NCI-H69 (cell line): ENCODE measurements around the gene RNF175.

Experiments used
- DNase-seq: peaks from one replicate; lab custom pipeline; 2025; lab: John Stamatoyannopoulos, UW

Gene RNF175

DNA sequence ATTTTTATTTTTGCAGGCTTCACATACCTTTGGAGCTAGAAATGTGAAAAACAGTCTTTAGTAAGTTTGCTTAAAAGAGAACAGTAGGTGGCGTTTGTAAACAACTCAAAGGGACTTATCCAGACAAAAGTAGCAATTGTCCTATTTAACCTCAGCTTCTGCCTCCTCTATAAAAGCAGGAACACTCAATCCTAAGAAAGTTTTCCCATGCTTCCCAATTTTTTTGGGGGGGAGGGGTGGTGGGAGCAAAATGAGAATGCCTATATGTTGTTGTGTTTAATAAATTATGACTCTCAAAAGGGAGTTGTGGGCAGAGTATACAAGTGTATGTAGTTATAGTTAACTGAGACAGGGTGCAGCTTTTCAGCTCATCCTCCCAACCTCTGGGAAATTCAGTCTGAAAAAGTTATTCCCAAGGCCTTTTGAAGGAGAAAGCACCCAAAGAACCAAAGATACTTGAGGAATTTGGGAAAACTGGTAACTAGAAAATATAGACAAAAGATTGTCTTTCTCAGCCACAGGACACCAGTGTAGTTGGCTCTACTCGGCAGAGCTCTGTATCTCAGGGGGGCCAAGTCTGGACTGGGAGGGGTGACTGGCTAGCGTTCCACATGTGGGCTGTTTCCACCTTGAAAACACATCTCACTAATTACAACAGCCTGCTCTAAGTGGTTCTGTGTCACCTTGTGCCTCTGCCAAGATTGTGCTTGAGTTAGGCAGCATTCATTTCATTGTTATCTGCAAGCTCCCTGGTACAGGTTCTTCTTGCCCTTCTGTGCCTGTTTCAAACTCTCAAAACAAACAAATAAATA is 26.3 kb upstream of the RNF175 start:
- peak; percentile 3 for DNase-seq

DNA sequence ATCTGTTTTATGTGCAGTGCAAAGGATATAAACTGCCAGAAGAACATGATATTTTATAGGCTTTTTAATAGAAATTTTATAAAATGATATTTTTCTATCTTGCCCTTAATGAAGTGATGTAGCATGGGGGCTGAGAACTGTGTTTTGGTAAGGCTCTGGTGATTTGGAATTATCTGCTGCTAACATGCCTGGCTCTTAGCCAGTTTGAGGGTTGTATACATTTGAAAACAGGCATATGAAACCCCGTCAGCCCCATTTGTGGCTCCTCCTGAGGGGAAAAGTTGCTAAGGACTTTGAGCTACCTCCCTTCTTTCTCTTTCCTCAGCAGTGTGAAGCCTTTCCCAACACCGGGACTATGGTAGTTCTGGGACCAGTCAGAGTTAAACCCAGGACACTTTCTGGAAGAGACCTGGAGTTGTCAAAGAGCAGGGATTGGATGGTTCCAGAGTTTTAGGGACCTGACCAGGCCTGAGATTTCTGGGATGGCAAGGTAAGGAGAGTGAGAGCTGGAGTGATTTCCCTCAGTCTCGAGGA is 24.4 kb upstream of the RNF175 start:
- no peak for DNase-seq

DNA sequence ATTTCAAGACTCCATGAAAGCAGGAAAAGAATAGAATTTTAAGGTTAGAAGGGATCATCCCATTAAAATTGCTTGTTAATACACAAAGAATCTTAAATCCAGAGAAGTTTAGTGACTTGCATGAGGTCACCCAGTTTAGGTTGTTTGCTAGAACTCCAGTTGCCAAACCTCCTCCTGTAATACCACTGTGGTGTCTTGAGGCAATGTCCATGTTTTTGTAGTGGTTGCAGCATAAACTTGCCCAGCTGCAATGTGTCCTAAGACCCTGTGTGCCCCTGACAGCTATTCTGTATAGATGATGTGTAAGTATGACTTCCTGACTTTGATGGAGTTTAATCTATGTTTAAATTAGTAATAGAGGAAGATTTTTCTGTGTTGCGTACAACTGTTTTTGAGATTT is 22.8 kb upstream of the RNF175 start:
- no peak for DNase-seq

DNA sequence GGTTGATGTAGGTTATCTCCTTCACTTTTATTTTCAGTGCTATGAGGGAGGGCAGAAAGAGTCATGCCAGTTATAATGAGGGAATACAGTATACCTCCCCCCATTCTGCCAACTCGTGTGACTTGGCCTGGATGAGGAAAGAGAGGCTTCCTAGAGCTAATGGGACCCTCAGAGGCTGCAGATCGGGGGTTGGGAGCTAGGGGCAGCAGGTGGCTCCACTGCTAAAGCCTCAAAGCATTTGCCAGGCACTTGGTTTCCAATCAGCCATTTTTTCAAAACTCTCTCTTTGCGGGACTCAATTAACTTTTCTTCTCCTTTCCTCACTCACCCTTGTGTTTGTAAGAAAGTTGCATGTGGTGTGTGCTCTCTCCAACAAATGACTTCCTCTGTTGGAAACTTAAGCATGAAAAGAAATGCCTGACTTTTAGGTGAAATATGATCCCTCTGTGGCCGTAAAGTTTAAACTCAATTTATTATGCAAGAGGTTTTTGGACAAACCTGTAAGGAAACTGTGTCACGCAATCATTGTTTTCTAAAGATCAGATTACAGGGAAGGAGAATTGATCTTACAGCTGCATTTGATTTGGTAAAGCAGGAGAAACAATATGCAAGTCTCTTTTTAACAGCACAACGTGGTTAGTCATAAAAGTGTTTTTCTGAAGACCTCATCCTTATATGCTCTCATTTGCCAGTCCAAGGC is 22.0 kb upstream of the RNF175 start:
- DNase-seq, result no peak

DNA sequence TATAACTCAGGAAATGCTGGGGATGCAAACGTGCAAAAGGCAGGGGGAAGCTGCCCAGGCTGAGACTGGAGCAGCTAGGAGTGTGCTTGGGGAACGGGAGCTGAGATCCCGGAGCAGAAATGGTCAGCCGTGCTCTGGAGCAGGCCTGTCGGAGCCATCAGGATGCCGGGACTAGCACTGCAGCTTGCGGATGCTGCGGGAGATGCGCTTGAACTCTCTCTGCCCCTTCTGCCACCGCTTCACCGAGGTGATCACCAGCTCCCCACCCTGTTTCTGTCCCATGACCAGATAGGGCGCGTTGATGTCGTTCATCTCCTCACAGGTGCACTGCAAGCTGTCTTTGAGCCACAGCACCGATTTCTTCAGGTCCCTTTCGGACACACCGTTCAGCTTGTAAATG is 21.5 kb upstream of the RNF175 start:
- no peak for DNase-seq

DNA sequence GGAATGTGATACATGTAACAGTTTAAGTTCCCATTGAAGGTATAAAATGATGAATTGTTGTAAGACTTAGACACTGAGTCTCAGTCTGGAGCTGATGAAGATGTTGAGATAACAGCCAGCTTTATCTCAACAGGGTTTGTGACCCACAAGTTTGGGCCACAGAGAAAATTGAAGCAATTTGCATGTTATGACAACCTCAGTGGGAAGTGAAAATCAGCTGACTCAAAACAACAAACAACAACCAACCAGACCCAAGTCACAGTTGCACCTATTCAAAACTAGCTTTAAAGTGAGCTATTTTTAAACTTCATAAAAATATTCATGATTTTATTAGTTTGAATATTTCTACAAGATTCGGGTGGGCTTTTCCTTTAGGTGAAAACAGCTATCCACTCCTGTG is 21.1 kb upstream of the RNF175 start:
- DNase-seq, result no peak

DNA sequence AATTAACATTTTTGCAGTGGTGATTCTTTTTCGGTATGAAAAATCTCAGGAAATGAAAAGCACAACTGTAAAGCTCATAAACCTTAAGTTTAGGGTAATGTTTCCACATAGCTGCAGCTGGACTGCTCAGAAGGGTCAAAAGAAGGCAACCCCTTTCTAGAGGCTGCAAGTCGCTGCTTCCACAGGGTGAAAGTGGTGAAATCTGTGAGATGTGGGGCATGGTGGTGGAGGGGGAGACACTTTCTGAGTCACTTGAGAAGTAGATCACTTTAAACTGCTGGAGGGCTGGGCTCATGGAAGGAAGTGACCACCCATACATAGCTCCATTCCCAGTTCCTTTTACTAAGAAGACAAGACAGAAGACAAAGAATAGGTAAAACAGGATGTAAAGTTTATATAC is 20.4 kb upstream of the RNF175 start:
- no peak for DNase-seq

DNA sequence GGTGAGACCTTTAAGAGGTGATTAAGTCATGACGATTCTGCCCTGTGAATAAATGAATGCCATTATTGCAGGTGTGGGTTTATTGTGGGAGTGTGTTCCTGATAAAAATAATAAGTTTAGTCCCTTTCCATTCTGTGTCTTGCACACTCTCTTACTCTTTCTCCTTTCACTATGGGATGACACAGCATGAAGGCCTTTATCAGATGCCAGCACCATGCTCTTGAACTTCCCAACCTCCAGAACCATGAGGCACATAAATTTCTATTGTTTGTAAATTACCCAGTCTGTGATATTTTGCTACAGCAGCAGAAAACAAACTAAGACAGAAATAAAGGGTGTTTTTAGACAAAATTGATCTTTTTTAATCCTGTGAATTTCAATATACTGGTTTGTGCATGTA is 18.6 kb upstream of the RNF175 start:
- DNase-seq, result no peak

DNA sequence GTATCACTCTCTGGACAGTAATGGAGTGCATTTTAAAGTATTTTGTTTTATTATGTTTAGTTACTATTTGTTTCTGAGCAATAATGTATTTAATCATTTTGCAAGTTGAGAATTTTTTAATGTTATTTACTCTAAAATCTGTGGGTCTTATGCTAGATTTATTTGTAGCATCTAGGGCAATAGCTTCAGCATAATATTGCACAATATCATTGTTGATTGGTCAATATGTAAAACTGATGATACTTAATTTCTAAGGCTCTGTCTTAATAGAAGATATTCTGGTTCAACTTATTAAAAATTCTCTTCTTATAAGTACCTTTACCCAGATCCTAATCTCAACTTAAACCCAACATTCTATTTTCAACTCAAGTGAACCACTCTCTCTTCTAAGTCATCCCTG is 17.6 kb upstream of the RNF175 start:
- DNase-seq, result no peak

DNA sequence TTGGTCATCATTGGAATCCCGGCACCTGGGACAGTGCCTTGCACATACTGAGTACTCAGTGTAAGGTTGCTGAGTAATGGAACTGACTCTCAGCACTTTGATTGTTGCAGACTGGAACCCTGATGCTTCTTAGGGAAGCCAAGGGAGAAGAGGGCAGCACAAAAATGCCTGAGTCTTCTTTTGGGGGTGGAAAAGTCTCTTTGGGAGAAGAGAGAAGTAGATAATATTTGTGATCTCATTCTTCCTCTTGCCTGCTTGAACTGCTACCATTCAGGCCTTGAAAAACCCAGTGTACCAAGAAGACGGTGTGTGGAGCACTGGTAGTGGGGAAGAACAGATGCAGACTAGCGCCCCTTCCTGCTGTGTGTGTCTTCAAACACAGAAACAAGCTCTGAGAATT is 16.8 kb upstream of the RNF175 start:
- DNase-seq, result no peak

DNA sequence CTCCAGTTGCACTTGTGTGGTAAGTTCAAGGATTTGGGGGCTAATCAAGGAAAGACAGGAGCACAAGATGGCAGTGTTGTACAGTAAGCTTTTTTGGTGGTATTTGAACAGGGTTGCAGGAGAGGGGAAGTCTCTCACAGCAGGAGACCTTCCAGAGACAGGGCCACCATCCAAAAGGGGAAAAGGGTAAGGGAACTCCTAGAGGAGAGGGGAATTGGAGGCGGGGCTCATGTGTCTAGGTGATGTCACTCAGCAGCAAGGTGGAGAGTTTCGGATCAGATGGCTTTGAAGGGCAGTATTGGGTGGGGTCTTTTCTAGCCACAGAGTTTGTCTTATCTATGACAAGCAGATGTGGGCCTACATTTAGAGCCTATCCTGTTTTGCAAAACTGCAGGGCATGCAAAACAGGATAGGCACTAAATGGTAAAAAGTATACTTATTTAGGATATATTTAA is 13.4 kb upstream of the RNF175 start:
- DNase-seq, result peak; percentile 9

DNA sequence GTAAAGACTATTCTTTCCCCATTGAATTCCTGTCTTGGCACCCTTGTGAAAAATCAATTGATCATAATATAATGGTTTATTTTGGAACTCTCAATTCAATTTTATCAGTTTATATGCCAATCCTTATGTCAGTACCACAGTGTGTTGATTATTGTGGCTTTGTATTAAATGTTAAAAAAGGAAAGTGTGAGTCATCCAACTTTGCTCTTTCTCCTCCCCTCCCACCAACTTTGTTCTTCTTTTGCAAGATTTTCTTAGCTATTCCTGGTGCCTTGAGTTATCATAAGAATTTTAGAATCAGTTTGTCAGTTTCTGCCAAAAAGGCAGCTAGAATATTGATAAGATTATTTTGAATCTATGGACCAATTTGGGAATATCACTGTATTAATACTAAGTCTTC is 11.2 kb upstream of the RNF175 start:
- DNase-seq, result no peak

DNA sequence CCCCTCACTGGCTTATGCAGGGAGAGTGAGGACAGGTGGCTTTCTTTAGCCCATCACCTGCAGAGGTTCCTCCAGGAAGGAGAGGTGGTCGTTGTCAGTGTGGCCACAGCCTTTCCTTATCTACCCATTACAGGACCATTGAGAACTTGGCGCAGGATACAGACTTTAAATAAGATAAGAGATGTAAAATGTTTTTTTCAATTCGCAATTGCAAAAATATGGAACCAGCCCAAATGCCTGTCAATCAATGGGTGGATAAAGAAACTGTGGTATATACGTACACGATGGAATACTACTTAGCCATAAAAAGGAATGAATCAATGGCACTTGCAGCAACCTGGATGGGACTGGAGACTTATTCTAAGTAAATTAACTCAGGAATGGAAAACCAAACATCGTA is 6.9 kb upstream of the RNF175 start:
- DNase-seq, result no peak

DNA sequence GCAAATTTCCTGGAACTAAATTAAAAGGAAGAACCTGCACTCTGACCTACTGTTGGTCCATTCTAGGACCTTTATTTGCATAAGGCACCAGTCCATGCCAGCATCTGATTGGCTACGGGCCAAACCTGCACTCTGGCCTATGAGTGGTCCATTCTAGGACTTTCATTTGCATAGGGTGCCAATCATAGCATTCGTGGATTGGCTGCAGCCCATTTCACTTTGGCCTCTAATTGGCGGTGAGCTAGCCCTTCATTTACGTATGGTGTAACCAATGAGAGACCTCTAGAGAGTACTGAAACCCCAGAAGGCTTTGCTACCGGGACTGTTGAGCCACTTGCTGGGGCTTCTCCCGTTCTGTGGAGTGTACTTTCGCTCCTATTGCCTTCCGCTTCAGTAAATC is 6.1 kb upstream of the RNF175 start:
- peak; percentile 4 for DNase-seq

DNA sequence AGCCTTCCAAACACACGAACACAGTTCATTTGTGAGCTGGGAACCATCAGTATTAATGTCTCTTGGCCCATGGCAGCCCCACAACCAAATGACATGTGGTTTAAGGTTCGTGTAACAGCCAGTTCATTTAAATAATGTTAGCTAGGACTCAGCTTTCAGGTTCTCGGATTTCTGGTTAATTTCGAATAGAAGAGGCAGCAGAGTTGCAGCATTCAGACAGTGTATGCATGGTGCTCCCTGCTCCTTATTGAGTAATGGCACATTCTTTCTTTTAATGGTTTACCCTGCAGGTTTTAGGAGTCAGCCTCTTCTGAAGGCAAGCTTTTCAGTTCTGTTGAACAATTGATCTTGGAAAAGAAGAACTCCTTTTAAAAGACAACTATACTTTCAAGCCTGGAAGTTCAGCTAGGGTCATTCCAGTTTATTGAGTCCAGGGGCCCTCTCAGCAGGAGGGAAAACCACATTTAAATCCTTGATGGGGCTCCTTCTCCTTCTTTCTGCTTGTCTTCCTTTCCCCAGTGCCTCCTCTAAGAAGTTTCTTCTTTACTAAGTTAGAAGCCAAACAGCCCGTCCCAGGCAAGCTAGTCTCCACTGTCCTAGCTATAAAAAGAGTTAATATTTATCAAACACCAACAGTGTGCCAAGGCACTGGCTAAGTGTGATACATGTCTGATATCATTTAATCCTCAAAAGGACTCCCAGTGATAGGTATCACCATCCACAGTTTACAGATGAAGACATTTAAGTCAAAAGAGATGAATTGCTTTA is 5.0 kb upstream of the RNF175 start:
- no peak for DNase-seq

DNA sequence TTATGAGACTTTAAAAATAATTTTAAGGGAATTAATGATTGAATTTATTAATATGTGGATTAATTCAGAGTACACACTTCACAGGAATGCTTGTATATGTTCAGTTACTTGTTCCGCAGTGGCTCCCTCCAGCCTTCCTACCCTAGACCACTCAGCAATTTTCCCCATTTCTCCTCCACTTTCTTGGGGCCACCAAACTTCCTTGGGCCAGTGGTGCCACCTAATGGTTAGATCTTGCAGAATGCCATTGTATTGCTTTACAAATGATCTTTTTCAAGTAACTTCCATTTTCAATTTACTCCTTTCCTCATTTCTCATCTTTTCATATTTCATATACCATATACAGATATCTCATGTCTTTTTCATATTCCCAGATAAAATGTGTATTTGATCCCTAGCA is 3.6 kb upstream of the RNF175 start:
- peak; percentile 4 for DNase-seq

DNA sequence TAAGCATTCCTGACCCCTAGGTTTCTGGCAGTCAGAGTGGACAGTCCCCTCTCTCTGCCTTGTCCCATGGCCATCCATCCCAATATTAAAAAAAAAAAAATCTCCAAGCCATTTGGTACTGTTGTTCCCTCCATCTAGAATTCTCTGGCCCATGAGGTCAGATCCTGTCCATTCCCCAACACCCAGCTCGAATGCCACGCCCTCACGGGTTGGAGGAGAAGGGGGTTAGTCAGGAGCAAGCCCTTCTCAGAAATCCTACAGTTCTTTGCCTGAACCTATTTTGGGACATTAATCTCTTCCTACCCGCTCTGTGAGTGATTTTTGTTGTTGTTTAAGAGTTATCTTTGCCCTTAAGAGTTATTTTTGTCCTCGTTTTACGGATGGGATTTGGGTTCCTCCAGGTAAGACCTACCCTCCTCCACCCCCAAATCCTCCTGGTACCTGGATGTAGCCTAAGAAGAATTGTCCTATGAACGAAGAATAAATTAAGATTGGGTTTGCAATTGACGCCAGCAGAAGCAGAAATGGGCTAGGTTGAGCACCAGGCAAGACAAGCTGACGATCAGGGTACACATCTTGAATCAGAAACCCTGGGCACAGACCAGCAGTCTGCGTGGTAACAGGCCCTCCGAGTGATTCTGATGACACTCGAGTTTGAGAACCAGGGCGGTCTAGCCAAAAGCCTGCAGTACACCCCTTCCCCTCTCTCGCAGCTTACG is 977 bp downstream of the RNF175 start:
- no peak for DNase-seq

DNA sequence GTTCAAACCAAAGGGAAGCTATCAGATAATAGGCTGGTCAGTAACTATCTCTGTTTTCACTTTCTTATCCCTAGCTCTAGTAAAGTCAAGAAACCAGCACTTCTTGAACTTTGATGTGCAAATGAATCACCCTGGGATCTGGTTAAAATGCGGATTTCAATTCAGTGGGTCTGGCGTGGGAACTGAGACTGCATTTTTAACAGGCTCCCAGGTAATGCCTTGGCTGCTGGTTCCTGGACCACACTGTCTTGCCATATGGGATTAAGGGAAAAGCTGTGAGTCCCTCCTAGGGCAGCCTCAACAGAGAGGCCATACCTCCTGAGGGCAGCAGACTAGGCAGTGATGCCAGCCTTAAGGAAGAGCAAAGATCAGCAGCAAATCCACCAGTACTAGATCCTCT is 1.7 kb downstream of the RNF175 start:
- no peak for DNase-seq

DNA sequence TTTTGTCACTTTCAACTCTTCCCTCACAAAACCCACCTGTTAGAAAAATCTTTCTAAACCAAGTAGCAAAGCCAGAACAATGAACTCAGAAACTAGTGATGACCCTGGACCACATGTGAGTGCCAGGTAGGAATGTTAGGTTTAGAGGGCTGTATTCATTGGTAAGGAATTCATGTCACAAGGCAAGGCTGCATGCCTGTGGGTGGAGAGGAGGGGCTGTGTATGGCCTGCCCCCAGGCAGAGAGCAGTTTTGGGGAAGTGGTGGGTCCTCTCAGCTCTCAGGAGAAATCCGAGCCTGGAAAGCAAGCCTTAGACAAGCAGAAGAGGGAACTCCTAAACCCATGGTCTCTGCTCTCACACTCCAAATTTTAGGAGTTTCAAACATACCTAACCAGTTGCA is 2.4 kb downstream of the RNF175 start:
- no peak for DNase-seq

DNA sequence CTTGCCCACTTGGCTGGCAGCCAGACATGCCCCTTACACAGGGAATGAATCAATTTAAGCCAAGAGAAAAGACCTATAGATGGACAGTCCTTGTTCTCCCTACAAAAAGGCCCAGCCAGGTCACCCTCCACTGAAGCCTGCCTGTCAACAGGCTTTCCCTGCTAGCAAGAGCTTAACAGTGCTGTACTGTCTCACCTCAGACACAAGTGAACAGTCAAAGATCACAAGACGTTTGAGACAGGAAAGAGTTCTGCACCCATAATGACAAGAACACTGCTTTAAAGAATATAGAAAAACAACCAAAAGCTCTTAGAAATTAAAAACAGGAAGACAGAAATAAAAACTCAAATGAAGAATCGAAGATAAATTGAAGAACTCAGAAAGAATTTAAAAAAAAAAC is 4.6 kb downstream of the RNF175 start:
- DNase-seq, result no peak

DNA sequence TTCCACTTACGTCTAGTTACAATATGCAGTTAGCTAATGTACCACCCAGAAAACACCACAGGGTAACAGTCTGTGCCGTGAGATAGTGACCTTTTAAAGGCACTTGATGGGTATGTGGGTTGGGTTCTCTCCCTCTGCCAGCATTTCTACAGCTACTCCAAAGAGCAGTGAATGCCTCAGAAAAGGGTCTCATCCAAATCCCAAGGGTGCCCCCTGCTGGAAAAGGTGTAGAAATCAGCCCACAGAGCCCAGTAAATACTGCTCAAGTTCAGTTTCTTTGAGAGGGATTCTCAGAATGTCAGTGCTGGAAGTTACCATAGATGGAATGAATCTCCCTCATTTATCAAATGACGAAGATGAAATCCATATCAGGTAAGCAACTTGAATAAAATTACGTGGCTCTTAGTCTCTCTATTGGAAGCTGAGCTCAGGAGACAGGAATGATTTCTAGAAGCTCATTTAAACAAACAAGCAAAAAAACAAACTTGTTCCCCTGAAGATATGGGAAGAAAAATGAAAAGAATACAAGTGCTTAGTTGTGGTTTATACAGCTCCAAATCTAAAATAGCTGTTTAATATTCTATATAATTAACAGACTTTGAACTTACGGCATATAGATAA is 9.5 kb downstream of the RNF175 start:
- peak; percentile 72 for DNase-seq

DNA sequence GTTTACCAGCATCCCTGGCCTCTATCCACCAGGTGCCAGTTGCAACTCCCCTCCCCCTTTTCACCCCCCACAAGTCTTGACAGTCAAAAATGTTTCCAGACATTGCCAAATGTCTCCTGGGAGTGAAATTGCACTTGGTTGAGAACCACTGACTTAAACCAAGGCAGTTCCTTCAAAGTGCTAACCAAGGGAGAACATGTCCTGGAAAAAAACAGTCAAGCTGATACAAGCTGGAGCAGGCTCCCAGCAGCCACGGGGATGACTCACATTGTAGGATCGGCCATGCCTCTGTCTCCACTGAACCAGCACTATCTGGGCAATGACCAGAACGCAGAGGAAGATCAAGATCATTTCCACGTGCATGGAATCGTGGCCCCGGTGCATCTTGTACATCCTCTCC is 11.4 kb downstream of the RNF175 start:
- no peak for DNase-seq
